HepG2 (cell line): ENCODE results near the gene C1QL4. TPM values are rescaled to one million over a fixed set of nuclear protein-coding genes. Genes with fewer than 3 reads are reported as not detected.
A peak's percentile ranks its signal among the peaks of the same experiment; 100 is the strongest.

ENCODE experiments used
- ATAC-seq: fragments of 200-7000 bp; cut with Tn5 transposase; 3 replicates; pipeline ENCODE4 v1.9.1; 2020; ENCODE audit warnings: mild to moderate bottlenecking, moderate library complexity
- BruUV-seq: library from RNA; stranded (reverse); fragments of 400-500 nt; replicated peaks from 2 replicates; lab custom pipeline; 2021; lab: Mats Ljungman, UMichigan
- CTCF ChIA-PET: fragments of 300-600 bp; formaldehyde crosslinking; extraction: SDS; loops from one replicate; lab custom pipeline; 2021; ENCODE audit warnings: low total read pairs, inconsistent platforms, low intra/inter-chr PET ratio; lab: Yijun Ruan, JAX
- POLR2A ChIA-PET: fragments of 350-600 bp; sonication (Branson Sonifier 250); formaldehyde crosslinking; loops from one replicate; lab custom pipeline; 2020; ENCODE audit warnings: antibody characterized with exemption, inconsistent platforms; lab: Yijun Ruan, JAX
- DNase-seq: peaks from one replicate; pipeline ENCODE4 v3.0.0-alpha.2; 2015; ENCODE audit warnings: low spot score
- FAIRE-seq: peaks from 3 replicates; lab custom pipeline; 2011; peaks lifted over from hg19 to GRCh38; lab: Jason Lieb, UNC
- H2AFZ ChIP-seq: one replicate; pipeline ENCODE4 v1.6.1; 2011; ENCODE audit warnings: low read length, inconsistent platforms
- H3K27ac ChIP-seq: fragments of 300-600 bp; 3 replicates; pipeline ENCODE4 v1.8.0; 2011; ENCODE audit warnings: mixed run types, mild to moderate bottlenecking, mixed read lengths, low read length, inconsistent platforms; ENCODE audit not compliant: insufficient read depth; ENCODE audit errors: extremely low read length
- H3K27me3 ChIP-seq, 2 experiments: fragments of 200-600 bp in 1 of 2; 2 replicates in 1 of 2; 3 replicates in 1 of 2; pipeline versions ENCODE4 v1.6.0 to v1.8.0; 2011; ENCODE audit warnings: low read length in 2 of 2, mild to moderate bottlenecking in 2 of 2, moderate library complexity in 2 of 2, inconsistent platforms in 1 of 2; ENCODE audit not compliant: insufficient read depth in 2 of 2, control insufficient read depth in 1 of 2
- H3K36me3 ChIP-seq, 2 experiments: fragments of 200-600 bp in 1 of 2; replicated peaks in 1 of 2; 2 replicates in 1 of 2; 3 replicates in 1 of 2; pipeline versions ENCODE4 v1.5.1 to v1.8.0; 2011; ENCODE audit warnings: low read length in 2 of 2, inconsistent platforms in 1 of 2; ENCODE audit not compliant: insufficient read depth in 2 of 2, control insufficient read depth in 1 of 2
- H3K4me1 ChIP-seq: 2 replicates; pipeline ENCODE4 v1.5.1; 2012; ENCODE audit warnings: low read length, inconsistent platforms; ENCODE audit not compliant: insufficient read depth
- H3K4me2 ChIP-seq: 2 replicates; pipeline ENCODE4 v1.6.0; 2011; ENCODE audit warnings: low read depth, low read length, inconsistent platforms
- H3K4me3 ChIP-seq, 3 experiments: fragments of 200-600 bp in 1 of 3; sonication (generic), shearing (Covaris generic) in 1 of 3; replicated peaks in 1 of 3; 2 replicates each; pipeline ENCODE4 v1.5.1; 2011 to 2016; ENCODE audit warnings: low read length in 3 of 3, inconsistent platforms in 2 of 3, low read depth in 2 of 3, mild to moderate bottlenecking in 2 of 3, control low read depth in 1 of 3, mixed read lengths in 1 of 3; ENCODE audit not compliant: insufficient read depth in 1 of 3
- H3K79me2 ChIP-seq: one replicate; pipeline ENCODE4 v1.6.1; 2011; ENCODE audit warnings: low read length, inconsistent platforms; ENCODE audit not compliant: insufficient read depth
- H3K9ac ChIP-seq: 2 replicates; pipeline ENCODE4 v1.6.0; 2011; ENCODE audit warnings: mild to moderate bottlenecking, low read depth, low read length, inconsistent platforms; ENCODE audit not compliant: insufficient read depth
- H3K9me3 ChIP-seq: 2 replicates; pipeline ENCODE4 v1.5.1; 2012; ENCODE audit warnings: mild to moderate bottlenecking, low read length
- H4K20me1 ChIP-seq: 2 replicates; pipeline ENCODE4 v1.6.0; 2011; ENCODE audit warnings: inconsistent platforms, mild to moderate bottlenecking, low read length, moderate library complexity; ENCODE audit not compliant: insufficient read depth
- ATF7 ChIP-seq, 2 experiments: fragments of 450-650 bp in 1 of 2; sonication (generic) in 1 of 2; formaldehyde crosslinking in 1 of 2; IDR thresholded peaks; 2 replicates each; pipeline versions ENCODE4 v1.4.0 to v1.6.1; 2016 to 2020; ENCODE audit warnings: antibody characterized with exemption in 1 of 2, mild to moderate bottlenecking in 1 of 2, missing genetic modification reagents in 1 of 2
- HNF4A ChIP-seq: sonication (generic); formaldehyde crosslinking; IDR thresholded peaks from 2 replicates; pipeline ENCODE4 v1.4.0; 2020; ENCODE audit warnings: missing genetic modification reagents
- NRL ChIP-seq: sonication (generic); formaldehyde crosslinking; IDR thresholded peaks from 2 replicates; pipeline ENCODE4 v1.5.0; 2020; ENCODE audit warnings: missing genetic modification reagents, mild to moderate bottlenecking, moderate library complexity, borderline replicate concordance
- SOX5 ChIP-seq: IDR thresholded peaks from 2 replicates; pipeline ENCODE4 v1.6.1; 2016; ENCODE audit warnings: borderline replicate concordance
- SRY ChIP-seq: sonication (generic); formaldehyde crosslinking; IDR thresholded peaks from 2 replicates; pipeline ENCODE4 v1.8.0; 2022; ENCODE audit warnings: mild to moderate bottlenecking, missing genetic modification reagents
- TFE3 ChIP-seq: IDR thresholded peaks from 2 replicates; pipeline ENCODE4 v1.6.1; 2016
- ZNF34 ChIP-seq: sonication (generic); formaldehyde crosslinking; IDR thresholded peaks from 2 replicates; pipeline ENCODE4 v1.4.0; 2020; ENCODE audit warnings: mild to moderate bottlenecking, missing genetic modification reagents, borderline replicate concordance
- WGBS: methylation state at CpG from one replicate; pipeline ENCODE4 v1.1.6; 2017; ENCODE audit warnings: low lambda C conversion rate; 5-methylcytosine and 5-hydroxymethylcytosine counted together
- in situ Hi-C: cut with HindIII; loops from 2 replicates; pipeline ENCODE4 v1.10.0; 2017; ENCODE audit warnings: low pct_unique_long_range_greater_than_20kb; ENCODE audit not compliant: extremely low pct_ligation_motif_present
- intact Hi-C: fragments of 100-400 bp; cut with micrococcal nuclease; formaldehyde crosslinking; loops from one replicate; pipeline ENCODE4 v1.10.0; 2022; ENCODE audit not compliant: unreplicated experiment
- polyA plus RNA-seq, 8 experiments: library from polyadenylated mRNA; depleted of rRNA in 3 of 8; stranded (reverse) in 7 of 8; unstranded in 1 of 8; fragments of >200 nt; fragmentation: Illumina TruSeq in 4 of 8; extraction: Trizol in 4 of 8; gene quantifications; 2 replicates each; pipeline versions ENCODE4 v1.2.1 to v1.2.3, GENCODE V29; 2011 to 2016; ENCODE audit warnings: low read depth in 4 of 8, missing spikeins in 1 of 8, mixed read lengths in 1 of 8; ENCODE audit not compliant: insufficient read depth in 1 of 8
- total RNA-seq, 5 experiments: library from RNA; depleted of rRNA; stranded (reverse); fragments of >200 nt; fragmentation: Illumina TruSeq; extraction: Trizol; gene quantifications; 2 replicates each; pipeline ENCODE4 v1.2.3, GENCODE V29; 2016; ENCODE audit warnings: low read depth in 1 of 5

C1QL4 gene
- total and polyA plus RNA-seq, 2 of the 13 experiments (the other 11 are each of a cell fraction or from before 2014, with no cell fraction given), result 0.03 TPM; not detected in 1

GRCh38 chr12:49348781-49349180 lies 11.8 kb upstream of the C1QL4 start:
- Histone ChIP-seq H3K36me3 (peaks cover 2 to 3% of the 10 kb centered on the region in 2 experiments; a peak in 2 of 5 replicates), H3K4me1 (peaks cover 52% of the 10 kb centered on the region), H3K9me3 (no peaks in the 10 kb centered on the region), H3K27ac (peak overlapping the region; percentile 85), H3K9ac (peak overlapping the region; percentile 90), H3K79me2 (peaks cover 17% of the 10 kb centered on the region), H3K4me2 (peak overlapping the region; percentile 78), H3K4me3 (peak overlapping the region; percentile 63 to 86 (median 84); a peak in 5 of 6 replicates), H4K20me1 (0 out of 2 replicates have a peak, but pooled peaks cover 5% of the 10 kb centered on the region), H3K27me3 (peaks cover 7 to 29% of the 10 kb centered on the region in 2 experiments; a peak in 4 of 5 replicates), H2AFZ (no peak overlapping the region)
- DNase-seq (no peak), ATAC-seq (no peak), FAIRE-seq (no peak)
- TF ChIP-seq SOX5 (no peak), HNF4A (CRISPR knock-in tag) (0 out of 2 replicates have a peak, but pooled peaks have one; percentile 6), SRY (CRISPR knock-in tag) (no peak), TFE3 (CRISPR knock-in tag) (no peak), ATF7 (IDR thresholded peaks at IDR 0.05) (no peak), ATF7 (CRISPR knock-in tag; IDR thresholded peaks at IDR 0.05) (no peak), ZNF34 (CRISPR knock-in tag) (no peak), NRL (CRISPR knock-in tag) (0 out of 2 replicates have a peak, but pooled peaks have one; percentile 19)
- CTCF ChIA-PET, result interaction anchor here (1.2 to 3.0 kb wide), 2 partner anchors 8 to 17 kb away, joined by 6 read pairs; no protein-coding TSS in a partner anchor
- BruUV-seq, result no TSS peak
- in situ Hi-C loops, result loop anchor here (10.0 kb wide), 1 partner anchor 64 kb away; no protein-coding TSS in a partner anchor
- intact Hi-C loops, result no loop called here
- WGBS, result 52% methylated on average over 2 of the region's 5 CpGs
- POLR2A ChIA-PET, result interaction anchor here (1.4 to 4.5 kb wide), 5 partner anchors 10 to 392 kb away, joined by 4 to 41 read pairs (median 9); partner anchors contain the start of genes SPATS2, TMBIM6 and TROAP
